BLaER1 (cell line): ENCODE data around the gene CMC1.
A peak's percentile ranks its signal among the peaks of the same experiment; 100 is the strongest.
"Not testable (repeated sequence)": the region's sequence is repeated elsewhere in the genome, so short reads cannot be mapped to it uniquely, and the experiment has no call there.

Experiments used
- H3K27ac ChIP-seq: shearing (Covaris generic); formaldehyde crosslinking; 2 replicates; pipeline ENCODE4 v1.8.1; 2022
- H3K27me3 ChIP-seq: shearing (Covaris generic); formaldehyde crosslinking; 2 replicates; pipeline ENCODE4 v1.8.1; 2022
- H3K36me3 ChIP-seq: shearing (Covaris generic); formaldehyde crosslinking; 2 replicates; pipeline ENCODE4 v1.8.1; 2022
- H3K4me1 ChIP-seq: shearing (Covaris generic); formaldehyde crosslinking; 2 replicates; pipeline ENCODE4 v1.8.1; 2022
- H3K4me2 ChIP-seq: shearing (Covaris generic); formaldehyde crosslinking; 2 replicates; pipeline ENCODE4 v1.8.1; 2022
- H3K4me3 ChIP-seq: shearing (Covaris generic); formaldehyde crosslinking; 2 replicates; pipeline ENCODE4 v1.8.1; 2022
- H3K9ac ChIP-seq: shearing (Covaris generic); formaldehyde crosslinking; 2 replicates; pipeline ENCODE4 v1.8.1; 2022
- H3K9me3 ChIP-seq: shearing (Covaris generic); formaldehyde crosslinking; 2 replicates; pipeline ENCODE4 v1.8.1; 2022
- H4K20me1 ChIP-seq: shearing (Covaris generic); formaldehyde crosslinking; 2 replicates; pipeline ENCODE4 v1.8.1; 2022
- Cebpa-rat ChIP-seq: shearing (Covaris generic); IDR thresholded peaks from 2 replicates; pipeline ENCODE4 v1.8.1; 2022

Gene CMC1, protein sequence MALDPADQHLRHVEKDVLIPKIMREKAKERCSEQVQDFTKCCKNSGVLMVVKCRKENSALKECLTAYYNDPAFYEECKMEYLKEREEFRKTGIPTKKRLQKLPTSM

DNA sequence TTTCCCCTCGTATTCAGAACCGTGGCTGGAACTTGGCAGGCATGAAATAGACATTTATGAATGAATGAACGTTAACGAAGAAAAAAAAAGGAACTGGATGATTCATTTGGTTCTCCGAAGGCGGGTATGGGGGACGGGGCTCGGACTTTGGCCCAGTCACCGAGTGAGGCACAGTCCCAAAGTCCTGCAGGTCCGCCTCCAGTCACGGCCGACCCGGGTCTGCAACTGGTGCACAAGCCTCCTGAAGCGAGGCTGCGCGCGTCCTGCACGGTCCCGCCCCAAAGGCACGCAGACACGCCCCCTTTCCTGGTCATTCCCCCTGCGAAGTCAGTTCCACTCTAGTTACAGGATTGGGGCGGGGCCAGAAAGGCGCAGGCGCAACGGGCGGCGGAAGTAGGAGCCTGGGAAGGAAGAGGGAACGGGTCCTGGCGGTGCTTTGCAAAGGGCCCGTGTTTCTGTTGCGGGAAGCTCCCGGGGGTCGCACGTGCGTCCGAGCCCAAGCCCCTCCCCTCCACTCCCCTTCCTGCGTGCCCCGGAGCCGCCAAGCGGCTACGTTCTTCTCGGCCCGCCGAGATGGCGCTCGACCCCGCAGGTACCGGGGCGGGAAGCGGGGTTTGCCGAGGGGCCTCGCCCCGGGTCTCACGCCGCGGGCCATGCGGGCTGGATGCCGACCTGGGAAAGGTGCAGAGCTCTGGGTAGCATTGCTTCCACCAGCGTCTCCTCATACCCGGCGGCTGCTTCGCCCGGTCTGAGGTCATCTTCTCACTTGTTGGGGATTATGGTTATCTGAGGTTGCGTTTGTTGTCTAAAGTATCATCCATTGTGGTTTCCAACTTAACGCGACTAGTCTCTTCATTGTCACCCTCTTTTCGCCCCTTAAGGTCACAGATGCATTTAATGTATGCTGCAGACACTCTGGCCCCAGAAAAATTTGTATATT is at the start of gene CMC1:
CMC1 (plus strand) TSS at position 399 of the 940 bp plus-strand sequence; CDS start at position 574, 175 bp downstream.
- Histone ChIP-seq H3K4me3 (peak within 1 kb of the TSS; percentile 85), H3K27ac (peak within 1 kb of the TSS; percentile 88), H4K20me1 (no peaks in the 10 kb centered on the region), H3K9me3 (peaks cover 23% of the 10 kb centered on the region; the same call in 1 of the 2 replicates), H3K9ac (peak within 1 kb of the TSS; percentile 88), H3K4me2 (peak within 1 kb of the TSS; percentile 90), H3K4me1 (peaks cover 32% of the 10 kb centered on the region), H3K27me3 (no peaks in the 10 kb centered on the region), H3K36me3 (peaks cover 6% of the 10 kb centered on the region; the same call in 1 of the 2 replicates)
- TF ChIP-seq Cebpa-rat = no peak

DNA sequence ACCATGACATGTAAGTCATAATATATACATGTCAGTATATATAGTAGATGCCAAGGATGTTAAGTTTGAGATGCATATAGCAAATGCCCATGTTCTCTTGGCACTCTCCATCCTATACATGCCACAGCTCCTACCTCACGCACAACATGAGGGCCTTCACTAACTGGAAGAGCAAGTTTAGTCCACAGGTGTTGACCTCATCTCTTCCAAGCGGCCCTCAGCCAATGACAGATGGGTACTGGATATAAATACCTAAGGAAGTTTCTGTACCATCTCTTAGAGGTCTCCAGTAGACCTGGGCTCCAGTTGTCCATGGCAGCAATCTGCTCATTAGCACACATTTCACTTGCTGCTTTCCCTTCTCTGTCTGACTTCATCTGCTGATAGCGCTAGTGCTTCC is 43.3 kb upstream of the CMC1 start:
- H3K27me3 ChIP-seq = no peaks in the 10 kb centered on the region

DNA sequence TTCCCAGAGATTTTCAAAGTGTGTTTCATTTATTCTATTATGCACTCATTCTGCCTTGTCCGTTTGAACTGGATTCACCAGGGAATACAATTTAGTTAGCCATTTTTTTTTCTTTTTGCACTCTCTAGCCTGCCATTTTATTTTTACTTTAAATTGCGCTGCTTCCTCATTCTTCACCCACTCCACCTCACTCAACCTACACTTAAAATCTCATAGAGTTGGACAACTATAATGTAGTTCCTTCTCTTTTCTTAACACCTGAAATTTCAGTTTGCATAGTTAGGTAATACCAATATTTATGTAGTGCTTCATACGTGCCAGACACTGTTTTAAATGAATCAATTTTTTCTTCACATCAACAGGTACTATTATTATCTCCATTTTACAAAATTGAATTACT is 42.4 kb upstream of the CMC1 start:
- H4K20me1 ChIP-seq = no peaks in the 10 kb centered on the region
- H3K27me3 ChIP-seq = no peaks in the 10 kb centered on the region
- H3K9ac ChIP-seq = no peak overlapping the region
- no peak overlapping the region for H3K27ac ChIP-seq
- peaks cover 37% of the 10 kb centered on the region for H3K9me3 ChIP-seq
- no peaks in the 10 kb centered on the region for H3K4me1 ChIP-seq
- no peak for TF ChIP-seq Cebpa-rat
- H3K36me3 ChIP-seq = peaks cover 11% of the 10 kb centered on the region; the same call in 1 of the 2 replicates
- H3K4me2 ChIP-seq = no peak overlapping the region
- no peak overlapping the region for H3K4me3 ChIP-seq

More for the DNA sequence above, 43.3 kb upstream of the CMC1 start:
- H3K9ac ChIP-seq = no peak overlapping the region
- peaks cover 34% of the 10 kb centered on the region for H3K9me3 ChIP-seq
- H3K4me1 ChIP-seq = no peaks in the 10 kb centered on the region
- H3K4me2 ChIP-seq = no peak overlapping the region
- no peak for TF ChIP-seq Cebpa-rat
- H3K27ac ChIP-seq = no peak overlapping the region
- no peak overlapping the region for H3K4me3 ChIP-seq
- no peaks in the 10 kb centered on the region for H4K20me1 ChIP-seq
- H3K36me3 ChIP-seq = peaks cover 11% of the 10 kb centered on the region; the same call in 1 of the 2 replicates

DNA sequence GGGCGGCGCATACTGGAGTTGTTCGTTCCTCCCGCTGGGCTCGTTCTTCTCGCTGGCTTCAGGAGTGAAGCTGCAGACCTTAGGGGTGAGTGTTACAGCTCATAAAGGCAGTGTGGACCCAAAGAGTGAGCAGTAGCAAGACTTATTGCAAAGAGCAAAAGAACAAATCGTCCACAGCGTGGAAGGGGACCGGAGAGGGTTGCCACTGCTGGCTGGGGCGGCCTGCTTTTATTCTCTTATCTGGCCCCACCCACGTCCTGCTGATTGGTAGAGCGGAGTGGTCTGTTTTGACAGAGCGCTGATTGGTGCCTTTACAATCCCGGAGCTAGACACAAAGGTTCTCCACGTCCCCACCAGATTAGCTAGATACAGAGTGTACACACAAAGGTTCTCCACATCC is 41.8 kb upstream of the CMC1 start:
- H4K20me1 ChIP-seq, H3K4me3 ChIP-seq, H3K4me2 ChIP-seq, H3K9ac ChIP-seq, H3K4me1 ChIP-seq, H3K27me3 ChIP-seq, H3K27ac ChIP-seq: not testable (repeated sequence)
- Histone ChIP-seq H3K9me3 (peaks cover 37% of the 10 kb centered on the region), H3K36me3 (peaks cover 11% of the 10 kb centered on the region; the same call in 1 of the 2 replicates)

DNA sequence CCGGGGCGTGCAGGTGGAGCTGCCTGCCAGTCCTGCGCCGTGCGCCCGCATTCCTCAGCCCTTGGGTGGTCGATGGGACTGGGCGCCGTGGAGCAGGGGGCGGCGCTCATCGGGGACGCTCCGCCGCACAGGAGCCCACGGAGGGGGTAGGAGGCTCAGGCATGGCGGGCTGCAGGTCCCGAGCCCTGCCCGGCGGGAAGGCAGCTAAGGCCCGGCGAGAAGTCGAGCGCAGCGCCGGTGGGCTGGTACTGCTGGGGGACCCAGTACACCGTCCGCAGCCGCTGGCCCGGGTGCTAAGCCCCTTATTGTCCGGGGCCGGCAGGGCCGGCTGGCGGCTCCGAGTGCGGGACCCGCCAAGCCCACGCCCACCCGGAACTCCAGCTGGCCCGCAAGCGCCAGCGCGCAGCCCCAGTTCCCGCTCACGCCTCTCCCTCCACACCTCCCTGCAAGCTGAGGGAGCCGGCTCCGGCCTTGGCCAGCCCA is 41.0 kb upstream of the CMC1 start:
- Histone ChIP-seq H3K36me3 (peaks cover 11% of the 10 kb centered on the region; the same call in 1 of the 2 replicates), H3K9me3 (peaks cover 37% of the 10 kb centered on the region)
- H4K20me1 ChIP-seq, H3K9ac ChIP-seq, H3K27ac ChIP-seq, H3K4me3 ChIP-seq, H3K27me3 ChIP-seq, H3K4me2 ChIP-seq, H3K4me1 ChIP-seq: not testable (repeated sequence)

DNA sequence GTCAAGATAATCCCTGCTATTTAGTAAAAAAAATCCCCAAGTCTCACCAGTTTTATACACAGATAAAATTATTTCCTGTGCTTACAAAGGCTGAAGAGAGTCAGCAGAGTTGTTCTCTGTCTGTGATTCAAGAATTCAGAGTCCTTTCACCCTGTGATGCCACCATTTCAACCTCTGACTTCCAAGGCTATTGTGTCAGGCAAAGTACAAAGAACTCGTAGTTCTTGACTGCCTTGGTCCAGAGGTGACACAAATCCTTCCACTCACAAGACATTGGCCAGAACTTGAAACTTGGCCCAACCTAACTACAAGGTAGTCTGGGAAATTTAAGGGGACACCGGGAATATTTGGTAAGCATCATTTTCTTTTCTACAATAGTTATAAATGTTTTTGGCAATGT is 34.9 kb upstream of the CMC1 start:
- H3K4me1 ChIP-seq = peaks cover 11% of the 10 kb centered on the region
- H4K20me1 ChIP-seq = no peaks in the 10 kb centered on the region
- no peak for TF ChIP-seq Cebpa-rat
- no peaks in the 10 kb centered on the region for H3K27me3 ChIP-seq
- no peak overlapping the region for H3K9ac ChIP-seq
- 0 out of 2 replicates have a peak, but pooled peaks cover 7% of the 10 kb centered on the region for H3K36me3 ChIP-seq
- peaks cover 24% of the 10 kb centered on the region for H3K9me3 ChIP-seq
- no peak overlapping the region for H3K27ac ChIP-seq
- H3K4me2 ChIP-seq = no peak overlapping the region
- H3K4me3 ChIP-seq = no peak overlapping the region

DNA sequence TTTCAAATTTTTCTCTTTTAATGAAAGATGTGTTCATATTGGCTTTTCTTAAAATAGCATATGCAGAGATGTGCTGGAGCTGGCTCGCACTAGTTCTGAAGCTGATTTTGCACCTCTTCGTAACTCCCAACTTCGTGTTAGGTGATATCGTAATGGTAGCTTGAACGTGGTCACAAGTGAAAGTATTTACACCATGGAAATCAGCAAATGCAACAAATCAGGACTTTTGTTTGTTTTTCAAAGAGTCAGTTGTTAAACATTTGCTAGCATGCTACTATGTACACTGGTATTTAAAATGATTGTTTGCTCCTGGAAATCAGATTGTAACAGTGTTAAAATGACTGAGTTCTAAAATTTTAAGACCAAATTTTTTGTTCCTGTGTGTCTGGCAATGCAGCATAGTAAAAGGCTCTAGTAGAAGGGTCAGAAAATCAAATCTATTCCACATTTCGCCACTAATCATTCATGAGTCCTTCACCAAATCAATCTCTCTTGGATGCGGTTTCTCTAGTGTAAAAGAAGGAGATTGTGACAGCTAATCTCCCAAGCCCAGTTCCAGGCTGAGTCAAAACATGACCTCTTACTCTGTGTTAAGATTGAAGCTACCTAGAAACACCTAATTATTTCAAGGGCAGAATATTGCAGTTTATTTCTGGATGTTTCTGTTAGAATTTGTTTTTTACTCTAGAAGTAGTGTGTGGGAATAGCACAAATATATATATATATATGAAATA is 34.3 kb upstream of the CMC1 start:
- Histone ChIP-seq H3K9me3 (peaks cover 21% of the 10 kb centered on the region), H4K20me1 (no peaks in the 10 kb centered on the region), H3K27ac (no peak overlapping the region), H3K36me3 (0 out of 2 replicates have a peak, but pooled peaks cover 7% of the 10 kb centered on the region), H3K9ac (no peak overlapping the region), H3K4me2 (no peak overlapping the region), H3K4me3 (no peak overlapping the region), H3K27me3 (no peaks in the 10 kb centered on the region), H3K4me1 (peaks cover 17% of the 10 kb centered on the region)
- no peak for TF ChIP-seq Cebpa-rat

DNA sequence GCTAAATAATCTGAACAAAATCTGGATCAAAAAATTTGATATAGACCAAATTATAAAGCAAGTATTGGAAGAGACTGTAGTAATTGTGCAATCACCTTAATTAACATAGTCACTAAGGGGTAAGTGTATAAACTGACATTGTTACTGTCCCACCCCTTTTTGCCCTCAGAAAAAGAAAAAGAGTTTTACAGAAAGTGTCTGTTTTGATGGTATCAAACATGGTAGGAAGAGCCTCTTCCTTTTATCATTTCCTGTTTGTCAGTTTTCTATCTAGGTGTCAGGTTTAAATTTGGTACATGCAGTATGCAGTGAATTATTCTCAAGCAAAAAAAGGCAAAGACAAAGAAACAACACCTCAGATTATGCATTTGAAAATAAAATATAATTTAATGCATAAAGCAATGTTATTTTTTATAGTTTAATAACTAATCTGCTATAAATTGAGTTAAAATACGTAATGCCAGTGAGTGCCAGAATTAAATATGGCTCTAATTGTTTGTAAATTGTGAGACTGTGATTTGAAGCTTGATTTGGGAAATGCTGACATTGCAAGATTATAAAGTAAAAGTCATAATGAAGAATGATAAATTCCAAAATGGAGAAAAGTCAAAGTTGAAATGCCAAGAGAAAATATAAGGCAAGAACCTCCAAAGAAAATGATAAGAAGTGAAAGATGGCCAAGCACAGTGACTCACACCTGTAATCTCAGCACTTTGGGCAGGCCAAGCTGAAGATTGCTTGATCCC is 30.3 kb upstream of the CMC1 start:
- H3K9me3 ChIP-seq = peaks cover 31% of the 10 kb centered on the region
- TF ChIP-seq Cebpa-rat = no peak
- H3K4me1 ChIP-seq = peaks cover 17% of the 10 kb centered on the region
- no peak overlapping the region for H3K27ac ChIP-seq
- no peak overlapping the region for H3K4me3 ChIP-seq
- no peak overlapping the region for H3K9ac ChIP-seq
- H3K4me2 ChIP-seq = peak overlapping the region; percentile 42
- H3K36me3 ChIP-seq = peaks cover 9% of the 10 kb centered on the region; the same call in 1 of the 2 replicates
- H3K27me3 ChIP-seq = no peaks in the 10 kb centered on the region
- no peaks in the 10 kb centered on the region for H4K20me1 ChIP-seq

DNA sequence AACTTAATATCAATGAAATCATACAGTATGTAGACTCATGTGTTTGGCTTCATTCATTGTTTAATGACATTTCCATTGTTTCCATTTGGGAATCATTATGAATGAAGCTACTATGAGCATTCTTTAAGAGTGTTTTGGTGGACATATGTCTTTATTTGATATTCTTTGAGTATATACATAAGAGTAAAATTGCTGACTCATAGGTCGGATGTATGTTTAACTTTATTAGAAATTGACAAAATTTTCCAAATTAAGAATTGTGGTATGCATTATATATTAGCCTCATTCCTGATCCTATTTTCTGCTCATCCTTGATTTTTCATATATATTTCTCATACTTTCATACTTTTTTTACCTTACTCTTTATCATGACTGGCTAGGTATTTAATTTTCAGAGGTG is 28.7 kb upstream of the CMC1 start:
- H3K9me3 ChIP-seq = peaks cover 43% of the 10 kb centered on the region
- H3K9ac ChIP-seq = no peak overlapping the region
- H3K36me3 ChIP-seq = peaks cover 18% of the 10 kb centered on the region; the same call in 1 of the 2 replicates
- TF ChIP-seq Cebpa-rat = no peak
- H3K4me3 ChIP-seq = no peak overlapping the region
- H3K27me3 ChIP-seq = no peaks in the 10 kb centered on the region
- peaks cover 28% of the 10 kb centered on the region for H3K4me1 ChIP-seq
- H3K27ac ChIP-seq = no peak overlapping the region
- no peaks in the 10 kb centered on the region for H4K20me1 ChIP-seq
- no peak overlapping the region for H3K4me2 ChIP-seq
